HEK293 (cell line): ENCODE data around the gene KPNA5.
A peak's percentile ranks its signal among the peaks of the same experiment; 100 is the strongest.

Experiments
- ATF2 ChIP-seq: fragments of 450-650 bp; formaldehyde crosslinking; IDR thresholded peaks from 2 replicates; pipeline ENCODE4 v1.5.1; 2016; ENCODE audit warnings: missing biosample characterization, missing genetic modification characterization, low read depth
- CTCF ChIP-seq: fragments of 450-650 bp; formaldehyde crosslinking; IDR thresholded peaks from 2 replicates; pipeline ENCODE4 v1.5.1; 2016; ENCODE audit warnings: missing biosample characterization, missing genetic modification characterization
- GLI4 ChIP-seq: fragments of 450-650 bp; formaldehyde crosslinking; IDR thresholded peaks from 2 replicates; pipeline ENCODE4 v1.5.1; 2016; ENCODE audit warnings: missing biosample characterization, missing genetic modification characterization
- ZBTB8A ChIP-seq: fragments of 450-650 bp; formaldehyde crosslinking; IDR thresholded peaks from 2 replicates; pipeline ENCODE4 v1.5.1; 2016; ENCODE audit warnings: missing biosample characterization, missing genetic modification characterization
- ZNF274 ChIP-seq, 2 experiments: fragments of 200-500 bp in 1 of 2; fragments of 450-650 bp in 1 of 2; sonication (Bioruptor generic) in 1 of 2; formaldehyde crosslinking in 1 of 2; IDR thresholded peaks; 2 replicates each; pipeline versions ENCODE4 v1.5.1 to v1.6.1; 2014 to 2016; ENCODE audit warnings: borderline replicate concordance in 1 of 2, inconsistent platforms in 1 of 2, low read length in 1 of 2, missing biosample characterization in 1 of 2, missing genetic modification characterization in 1 of 2
- ZNF510 ChIP-seq: fragments of 450-650 bp; formaldehyde crosslinking; IDR thresholded peaks from 2 replicates; pipeline ENCODE4 v1.5.1; 2018; ENCODE audit warnings: mild to moderate bottlenecking, missing genetic modification characterization, missing biosample characterization; ENCODE audit not compliant: insufficient replicate concordance
- ZNF549 ChIP-seq: fragments of 450-650 bp; IDR thresholded peaks from 2 replicates; pipeline ENCODE4 v1.5.1; 2018; ENCODE audit warnings: missing biosample characterization, missing genetic modification characterization, mild to moderate bottlenecking, inconsistent platforms, moderate library complexity

GRCh38 chr6:116680880-116681672 is at the start of gene KPNA5:
- peak; percentile 74 for TF ChIP-seq ZBTB8A (tag by site-specific recombination)
- TF ChIP-seq ZNF510 (tag by site-specific recombination), result no peak
- no peak for TF ChIP-seq ATF2 (tag by site-specific recombination)
- TF ChIP-seq GLI4, result no peak
- TF ChIP-seq ZNF274 (IDR thresholded peaks at IDR 0.05; ENCODE audit: low read length), result no peak
- TF ChIP-seq ZNF274 (tag by site-specific recombination; IDR thresholded peaks at IDR 0.05; ENCODE audit: borderline replicate concordance), result no peak
- no peak for TF ChIP-seq ZNF549 (tag by site-specific recombination)
- 0 out of 2 replicates have a peak, but pooled peaks have one; percentile 13 for TF ChIP-seq CTCF (tag by site-specific recombination)
